Mammary epithelial cell (primary cell): ENCODE measurements around the gene RNFT1.
"Not testable (repeated sequence)": the region's sequence is repeated elsewhere in the genome, so short reads cannot be mapped to it uniquely, and the experiment has no call there.

Experiments used
- EZH2 ChIP-seq: IDR thresholded peaks from 2 replicates; pipeline ENCODE4 v1.6.1; 2012; ENCODE audit warnings: low read length, inconsistent platforms, borderline replicate concordance
- TF ChIP-seq, protein P1 (sequence below), 2 donors: IDR thresholded peaks in 1 of 2; conservative IDR thresholded peaks in 1 of 2; 2 replicates each; pipeline ENCODE4 v1.5.1; 2011 to 2012; ENCODE audit warnings: inconsistent platforms in 2 of 2, low read length in 2 of 2, mild to moderate bottlenecking in 2 of 2, control low read depth in 1 of 2, low read depth in 1 of 2; ENCODE audit not compliant: insufficient read depth in 1 of 2; ENCODE audit errors: extremely low read depth in 1 of 2

DNA sequence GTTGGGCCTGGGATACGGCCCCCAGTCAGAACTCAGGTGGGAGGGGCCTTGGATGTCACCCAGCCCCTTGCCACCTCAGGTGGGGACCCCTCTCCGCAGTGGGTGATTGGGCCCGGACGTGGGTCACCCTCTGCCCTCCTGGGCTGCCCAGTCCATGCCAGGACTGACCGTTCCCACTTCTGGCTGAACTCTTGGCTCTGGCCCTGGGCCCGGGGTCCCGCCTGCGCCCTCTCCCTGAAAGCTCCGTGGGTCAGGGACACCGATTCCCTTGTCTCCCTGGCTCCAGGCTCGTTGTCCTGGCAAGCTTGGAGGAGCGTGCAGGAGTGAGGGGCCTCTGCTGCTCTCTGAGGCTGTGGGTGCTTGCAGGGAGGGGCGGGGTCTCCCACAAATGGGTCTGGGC is 44.8 kb upstream of the RNFT1 start:
- TF ChIP-seq, protein P1, sequence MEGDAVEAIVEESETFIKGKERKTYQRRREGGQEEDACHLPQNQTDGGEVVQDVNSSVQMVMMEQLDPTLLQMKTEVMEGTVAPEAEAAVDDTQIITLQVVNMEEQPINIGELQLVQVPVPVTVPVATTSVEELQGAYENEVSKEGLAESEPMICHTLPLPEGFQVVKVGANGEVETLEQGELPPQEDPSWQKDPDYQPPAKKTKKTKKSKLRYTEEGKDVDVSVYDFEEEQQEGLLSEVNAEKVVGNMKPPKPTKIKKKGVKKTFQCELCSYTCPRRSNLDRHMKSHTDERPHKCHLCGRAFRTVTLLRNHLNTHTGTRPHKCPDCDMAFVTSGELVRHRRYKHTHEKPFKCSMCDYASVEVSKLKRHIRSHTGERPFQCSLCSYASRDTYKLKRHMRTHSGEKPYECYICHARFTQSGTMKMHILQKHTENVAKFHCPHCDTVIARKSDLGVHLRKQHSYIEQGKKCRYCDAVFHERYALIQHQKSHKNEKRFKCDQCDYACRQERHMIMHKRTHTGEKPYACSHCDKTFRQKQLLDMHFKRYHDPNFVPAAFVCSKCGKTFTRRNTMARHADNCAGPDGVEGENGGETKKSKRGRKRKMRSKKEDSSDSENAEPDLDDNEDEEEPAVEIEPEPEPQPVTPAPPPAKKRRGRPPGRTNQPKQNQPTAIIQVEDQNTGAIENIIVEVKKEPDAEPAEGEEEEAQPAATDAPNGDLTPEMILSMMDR (conservative IDR thresholded peaks at IDR 0.05 in 1 of 2, IDR thresholded peaks at IDR 0.05 in 1 of 2; ENCODE audit: extremely low read depth in 1 of 2, insufficient read depth in 1 of 2, low read depth in 1 of 2, low read length in 2 of 2) = not testable (repeated sequence)
- not testable (repeated sequence) for TF ChIP-seq EZH2
